ENCODE results near the gene ETNPPL.

The ETNPPL gene

DNA sequence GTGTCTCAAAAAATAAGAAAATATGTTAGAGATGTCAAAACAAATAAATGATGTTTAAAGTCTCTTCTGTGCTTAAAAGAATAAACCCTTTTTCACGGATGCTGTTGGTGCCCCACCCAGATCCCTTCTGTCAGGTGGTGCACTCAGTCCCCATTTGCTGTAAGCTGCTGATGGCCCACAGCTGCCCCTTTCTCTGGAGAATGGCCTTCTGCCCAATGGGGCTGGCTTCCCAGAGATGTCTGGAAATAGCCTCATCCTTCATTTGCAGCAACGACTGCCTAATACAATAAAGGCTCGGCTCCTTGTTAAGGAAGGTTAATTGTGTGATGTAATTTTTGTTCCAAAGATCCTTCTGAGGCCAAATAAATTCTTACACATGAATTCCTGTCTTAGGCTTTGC lies 31.8 kb downstream of the ETNPPL start:
- Histone ChIP-seq H3K4me2 (ENCODE audit: low read length) (no peak overlapping the region), H3K27me3 (ENCODE audit: insufficient read depth, low read length) (no peaks in the 10 kb centered on the region), H2AFZ (ENCODE audit: low read length) (no peak overlapping the region), H3F3A (ENCODE audit: insufficient read depth, low read length) (no peaks in the 10 kb centered on the region), H3K36me3 (ENCODE audit: insufficient read depth, low read length) (no peaks in the 10 kb centered on the region), H4K20me1 (ENCODE audit: insufficient read depth, low read length) (no peaks in the 10 kb centered on the region), H3K27ac (ENCODE audit: low read depth, low read length, poor library complexity, severe bottlenecking) (no peak overlapping the region), H3K9me3 (ENCODE audit: low read length) (no peaks in the 10 kb centered on the region), H3K9me2 (ENCODE audit: low read depth, low read length) (no peaks in the 10 kb centered on the region), H3K4me3 (ENCODE audit: low read depth, low read length, poor library complexity, severe bottlenecking) (no peak overlapping the region), H3K9ac (ENCODE audit: low read length) (no peak overlapping the region), H3K4me1 (ENCODE audit: insufficient read depth, low read length, severe bottlenecking) (no peaks in the 10 kb centered on the region), H3K79me2 (ENCODE audit: insufficient read depth, low read length) (no peaks in the 10 kb centered on the region)
- TF ChIP-seq EZH2 (IDR thresholded peaks at IDR 0.05; ENCODE audit: borderline replicate concordance, low read length) = no peak
- no peak for TF ChIP-seq CTCF (IDR thresholded peaks at IDR 0.05; ENCODE audit: low read length)

DNA sequence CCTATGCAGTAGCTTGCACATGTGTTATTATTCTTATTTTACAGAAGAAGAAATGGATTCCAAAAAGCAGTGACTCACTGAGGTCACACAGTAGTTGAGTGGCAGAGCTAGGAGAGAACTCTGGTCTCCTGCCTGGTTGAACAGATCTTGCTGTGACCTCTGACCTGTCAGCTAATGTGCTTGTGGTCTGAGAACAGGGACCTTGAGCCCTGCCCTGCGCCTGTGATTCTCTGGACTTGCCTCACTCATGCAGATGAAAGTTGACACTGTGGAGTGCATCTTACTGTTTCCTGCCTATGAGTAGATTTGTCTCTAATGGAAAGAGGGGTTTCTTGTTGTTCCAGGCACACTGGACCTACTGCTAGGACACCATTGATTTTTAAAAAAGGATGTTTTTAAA lies 32.3 kb downstream of the ETNPPL start:
- Histone ChIP-seq H3F3A (ENCODE audit: insufficient read depth, low read length) (no peaks in the 10 kb centered on the region), H3K4me1 (ENCODE audit: insufficient read depth, low read length, severe bottlenecking) (no peaks in the 10 kb centered on the region), H3K27ac (ENCODE audit: low read depth, low read length, poor library complexity, severe bottlenecking) (no peak overlapping the region), H3K27me3 (ENCODE audit: insufficient read depth, low read length) (no peaks in the 10 kb centered on the region), H3K36me3 (ENCODE audit: insufficient read depth, low read length) (no peaks in the 10 kb centered on the region), H3K4me3 (ENCODE audit: low read depth, low read length, poor library complexity, severe bottlenecking) (no peak overlapping the region), H3K9ac (ENCODE audit: low read length) (no peak overlapping the region), H4K20me1 (ENCODE audit: insufficient read depth, low read length) (no peaks in the 10 kb centered on the region), H3K4me2 (ENCODE audit: low read length) (no peak overlapping the region), H2AFZ (ENCODE audit: low read length) (no peak overlapping the region), H3K9me2 (ENCODE audit: low read depth, low read length) (no peaks in the 10 kb centered on the region), H3K79me2 (ENCODE audit: insufficient read depth, low read length) (no peaks in the 10 kb centered on the region), H3K9me3 (ENCODE audit: low read length) (peaks cover 2% of the 10 kb centered on the region)
- TF ChIP-seq CTCF (IDR thresholded peaks at IDR 0.05; ENCODE audit: low read length) (no peak), EZH2 (IDR thresholded peaks at IDR 0.05; ENCODE audit: borderline replicate concordance, low read length) (no peak)

- H3K4me3 ChIP-seq (ENCODE audit: low read depth, low read length, poor library complexity, severe bottlenecking) = no peak overlapping the region
- TF ChIP-seq CTCF (IDR thresholded peaks at IDR 0.05; ENCODE audit: low read length) = no peak
- TF ChIP-seq EZH2 (IDR thresholded peaks at IDR 0.05; ENCODE audit: borderline replicate concordance, low read length) = no peak
- H3K4me2 ChIP-seq (ENCODE audit: low read length) = no peak overlapping the region
- no peaks in the 10 kb centered on the region for H3K79me2 ChIP-seq (ENCODE audit: insufficient read depth, low read length)
- no peak overlapping the region for H3K9ac ChIP-seq (ENCODE audit: low read length)
- H3F3A ChIP-seq (ENCODE audit: insufficient read depth, low read length) = no peaks in the 10 kb centered on the region
- no peaks in the 10 kb centered on the region for H4K20me1 ChIP-seq (ENCODE audit: insufficient read depth, low read length)
- no peaks in the 10 kb centered on the region for H3K36me3 ChIP-seq (ENCODE audit: insufficient read depth, low read length)
- no peak overlapping the region for H2AFZ ChIP-seq (ENCODE audit: low read length)
- H3K9me3 ChIP-seq (ENCODE audit: low read length) = peaks cover 6% of the 10 kb centered on the region
- no peaks in the 10 kb centered on the region for H3K4me1 ChIP-seq (ENCODE audit: insufficient read depth, low read length, severe bottlenecking)
- H3K27ac ChIP-seq (ENCODE audit: low read depth, low read length, poor library complexity, severe bottlenecking) = no peak overlapping the region
- H3K27me3 ChIP-seq (ENCODE audit: insufficient read depth, low read length) = no peaks in the 10 kb centered on the region
- no peaks in the 10 kb centered on the region for H3K9me2 ChIP-seq (ENCODE audit: low read depth, low read length)
Observed at GRCh38 chr4:108729731-108730130, 33.1 kb downstream of the ETNPPL start.

Measured in OCI-LY1 (cell line).